Activated CD4-positive, alpha-beta T cell treated with anti-CD3 and anti-CD28 coated beads, Interleukin-2, amount 50 U/mL, for 16 hours (primary cell): ENCODE results near the gene TMEM169.

Experiments used
- DNase-seq: peaks from one replicate; pipeline ENCODE4 v3.0.0-alpha.2; 2020

The TMEM169 gene

GRCh38 chr2:216108310-216108966 is 26.7 kb downstream of the TMEM169 start:
- DNase-seq, result no peak

DNA sequence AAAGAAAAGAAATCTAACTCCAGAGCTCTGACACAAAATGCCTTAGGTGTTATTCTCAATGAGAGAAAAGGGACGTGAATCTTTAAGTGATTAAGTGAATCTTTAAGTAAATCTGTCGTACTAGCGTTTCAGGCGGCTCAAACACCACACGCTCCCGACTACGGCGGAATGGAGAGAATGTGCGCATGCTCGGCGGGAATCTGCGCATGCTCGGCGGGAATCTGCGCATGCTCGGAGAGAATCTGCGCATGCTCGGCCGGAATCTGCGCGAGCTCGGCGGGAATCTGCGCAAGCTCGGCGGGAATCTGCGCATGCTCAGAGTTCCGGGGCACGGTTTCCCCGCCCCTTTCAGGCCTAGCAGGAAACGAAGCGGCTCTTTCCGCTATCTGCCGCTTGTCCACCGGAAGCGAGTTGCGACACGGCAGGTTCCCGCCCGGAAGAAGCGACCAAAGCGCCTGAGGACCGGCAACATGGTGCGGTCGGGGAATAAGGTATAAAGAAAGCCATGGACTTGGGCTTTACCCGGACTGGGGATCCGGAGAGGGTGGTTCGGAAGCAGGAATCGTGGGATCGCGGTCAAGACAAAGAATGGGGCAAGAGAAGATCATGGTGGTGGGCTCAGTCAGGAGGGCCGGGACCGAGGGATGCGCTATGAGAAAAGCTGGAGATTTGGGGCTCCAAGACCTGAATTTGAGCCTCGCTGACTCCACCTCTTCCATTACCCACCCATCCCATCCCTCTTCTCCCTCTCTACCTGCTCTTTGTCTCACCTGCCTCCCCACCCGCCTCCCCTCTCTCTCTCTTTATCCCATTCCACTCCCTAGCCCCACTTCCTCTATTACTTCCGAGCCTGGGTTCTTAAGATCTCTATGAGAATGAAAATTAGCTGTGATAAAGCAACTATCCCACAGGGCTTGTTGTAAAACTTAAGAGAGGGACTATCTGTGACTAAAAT is 27.5 kb downstream of the TMEM169 start, which contains the start of gene XRCC5:
Gene XRCC5 (plus strand): TSS at position 382 of the 955 bp plus-strand sequence. CDS start 89 bp downstream, at position 471.
- DNase-seq, result peak; percentile 98

DNA sequence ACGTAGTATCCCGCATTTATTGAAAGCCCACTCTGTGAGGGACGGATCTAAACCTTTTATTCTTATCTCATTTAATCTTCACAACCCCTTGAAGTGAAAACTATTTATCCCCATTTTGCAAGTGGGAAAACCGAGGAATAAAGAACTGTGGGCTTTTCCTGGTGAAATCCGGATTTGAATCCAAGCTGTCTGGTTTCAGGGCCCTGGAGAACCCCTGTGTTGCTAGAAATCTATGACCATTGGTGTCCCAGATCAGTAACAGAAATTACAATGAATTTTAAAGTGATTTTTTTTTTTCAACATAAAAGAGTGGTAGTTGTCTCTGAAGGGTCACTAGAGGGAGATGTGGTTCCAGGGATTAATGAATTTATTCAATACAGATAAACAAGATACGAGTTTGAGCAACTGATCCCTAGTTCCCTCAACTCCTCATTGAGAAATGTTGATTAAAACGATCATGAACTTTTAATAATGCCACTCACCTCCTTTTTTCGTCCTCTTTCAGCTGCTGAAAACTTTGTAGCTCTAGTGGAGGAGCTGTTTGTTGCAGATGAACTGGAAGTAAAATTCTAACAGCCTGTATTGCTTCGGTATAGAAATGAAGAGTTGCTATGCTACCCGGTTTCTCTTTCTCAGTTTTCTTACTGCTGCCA is 28.4 kb downstream of the TMEM169 start:
- DNase-seq, result peak; percentile 46

- no peak for DNase-seq
These were observed 28.9 kb downstream of the TMEM169 start for GRCh38 chr2:216110620-216111019.

DNA sequence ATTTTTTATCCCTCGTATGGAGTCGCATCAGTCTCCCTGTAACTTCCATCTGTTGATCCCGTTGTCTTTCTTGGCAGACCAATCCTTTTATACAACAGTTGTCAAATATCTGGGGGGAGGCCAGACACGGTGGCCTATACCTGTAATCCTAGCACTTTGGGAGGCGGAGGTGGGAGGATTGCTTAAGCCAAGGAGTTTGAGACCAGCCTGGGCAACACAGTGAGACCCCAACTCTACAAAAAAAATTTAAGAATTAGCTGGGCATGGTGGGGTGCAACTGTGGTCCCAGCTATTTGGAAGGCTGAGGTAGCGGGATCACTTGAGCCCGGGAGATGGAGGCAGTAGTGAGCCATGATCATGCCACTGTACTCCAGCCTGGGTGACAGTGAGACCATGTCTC is 29.4 kb downstream of the TMEM169 start:
- no peak for DNase-seq

- DNase-seq, result no peak
These were observed 31.2 kb downstream of the TMEM169 start for GRCh38 chr2:216112926-216113325.

DNA sequence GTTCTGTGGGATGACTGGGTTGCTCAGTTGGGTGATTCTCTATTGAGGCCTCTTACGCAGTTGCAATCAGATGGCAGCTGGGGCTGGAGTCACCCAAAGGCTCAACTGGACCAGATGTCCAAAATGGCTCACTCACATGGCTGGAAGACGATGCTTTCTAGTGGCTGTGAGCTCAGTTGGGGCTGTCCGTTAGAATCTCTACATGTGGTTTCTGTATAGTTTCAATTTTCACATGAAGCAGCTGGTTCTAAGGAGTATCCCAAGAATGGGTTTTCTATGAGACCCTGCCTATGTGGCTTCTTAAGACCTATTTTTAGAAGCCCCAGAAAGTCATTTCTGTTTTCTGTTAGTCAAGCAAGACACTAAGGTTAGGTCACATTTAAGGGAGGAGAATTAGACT is 31.9 kb downstream of the TMEM169 start:
- peak; percentile 45 for DNase-seq

GRCh38 chr2:216114382-216114713 is 32.6 kb downstream of the TMEM169 start:
- no peak for DNase-seq

GRCh38 chr2:216114714-216115531 is 33.2 kb downstream of the TMEM169 start:
- DNase-seq, result peak; percentile 98

DNA sequence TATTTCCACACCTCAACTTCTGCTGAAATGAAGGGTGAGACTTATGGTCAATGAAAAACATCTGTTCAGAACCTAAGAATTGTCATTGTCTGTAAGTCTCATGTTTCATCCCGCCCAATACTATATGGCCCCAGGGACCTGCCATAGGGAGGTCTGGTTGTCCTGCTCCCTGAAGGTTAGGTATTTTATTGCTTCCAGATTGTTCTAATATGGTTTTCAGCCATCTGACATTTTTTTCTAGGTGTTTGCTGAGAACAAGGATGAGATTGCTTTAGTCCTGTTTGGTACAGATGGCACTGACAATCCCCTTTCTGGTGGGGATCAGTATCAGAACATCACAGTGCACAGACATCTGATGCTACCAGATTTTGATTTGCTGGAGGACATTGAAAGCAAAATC is 34.7 kb downstream of the TMEM169 start:
- no peak for DNase-seq

DNA sequence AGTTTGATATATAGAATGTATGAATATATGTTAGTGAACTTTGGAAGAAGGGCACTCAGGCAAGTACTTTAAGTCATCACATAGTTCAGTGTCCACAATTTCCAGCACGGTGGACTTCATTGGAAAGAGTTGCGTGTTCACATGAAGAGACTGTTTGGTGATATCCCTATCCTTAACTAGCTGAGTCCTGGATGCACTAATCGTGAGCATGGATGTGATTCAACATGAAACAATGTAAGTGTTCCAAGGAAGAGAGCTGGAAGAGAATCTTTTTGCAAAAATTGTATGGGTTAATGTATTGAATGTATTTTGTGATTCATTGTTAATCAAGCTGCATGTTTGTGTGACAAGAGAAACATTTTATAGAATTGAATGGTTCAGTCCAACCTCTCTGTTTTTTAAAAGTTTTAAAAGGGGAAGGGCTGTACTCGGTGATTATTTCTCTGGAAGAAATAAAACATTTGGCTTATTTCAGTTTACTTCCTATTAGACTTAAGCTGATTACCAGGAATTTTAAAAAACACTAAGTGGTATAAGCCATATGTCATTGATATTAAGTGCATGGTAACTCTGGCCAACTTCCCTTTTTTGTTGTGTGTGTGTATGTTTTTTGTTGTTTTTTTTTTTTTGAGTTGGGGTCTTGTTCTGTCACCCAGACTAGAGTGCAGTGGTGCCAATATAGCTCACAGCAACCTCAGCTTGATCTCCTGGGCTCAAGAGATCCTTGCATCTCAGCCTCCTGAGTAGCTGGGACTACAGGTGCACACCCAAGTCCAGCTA is 36.0 kb downstream of the TMEM169 start:
- no peak for DNase-seq

DNA sequence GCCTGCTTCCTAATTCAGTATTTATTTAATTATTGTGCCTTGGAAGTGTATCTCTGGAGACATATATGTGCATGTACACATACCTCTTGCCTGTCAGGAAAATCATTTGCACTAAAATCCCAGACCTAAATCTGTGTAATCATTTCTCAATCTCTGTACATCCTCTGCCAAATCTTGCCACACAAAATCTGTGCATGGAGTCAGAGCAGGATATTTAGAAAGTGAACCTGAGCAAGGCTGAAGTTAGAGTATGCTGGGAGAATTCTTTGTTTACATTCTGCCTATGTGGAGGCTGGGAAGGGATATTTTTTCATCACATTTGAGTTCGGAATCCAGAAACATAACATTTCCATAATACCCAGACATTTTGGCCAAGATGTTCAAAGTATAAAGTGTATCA is 36.8 kb downstream of the TMEM169 start:
- no peak for DNase-seq

DNA sequence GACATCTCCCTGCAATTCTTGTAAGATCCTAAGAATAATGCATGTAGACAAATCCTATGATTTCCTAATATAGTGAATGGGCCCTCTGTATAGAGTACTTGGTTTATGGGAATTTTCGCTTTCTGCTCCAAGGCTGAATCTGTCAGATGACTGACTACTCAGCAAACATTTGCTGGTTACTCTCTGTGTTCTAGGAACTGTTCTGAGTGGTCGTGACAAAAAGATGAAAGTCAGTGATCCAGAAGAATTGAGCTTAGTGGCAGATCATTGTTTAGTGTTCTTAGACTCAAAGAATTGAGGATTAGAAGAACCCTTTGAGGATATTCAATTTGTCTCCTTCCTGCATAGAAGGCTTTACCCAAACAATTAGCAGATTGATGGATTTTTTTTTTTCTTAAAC is 37.4 kb downstream of the TMEM169 start:
- no peak for DNase-seq

GRCh38 chr2:216119986-216120385 is 38.3 kb downstream of the TMEM169 start:
- DNase-seq, result peak; percentile 67

DNA sequence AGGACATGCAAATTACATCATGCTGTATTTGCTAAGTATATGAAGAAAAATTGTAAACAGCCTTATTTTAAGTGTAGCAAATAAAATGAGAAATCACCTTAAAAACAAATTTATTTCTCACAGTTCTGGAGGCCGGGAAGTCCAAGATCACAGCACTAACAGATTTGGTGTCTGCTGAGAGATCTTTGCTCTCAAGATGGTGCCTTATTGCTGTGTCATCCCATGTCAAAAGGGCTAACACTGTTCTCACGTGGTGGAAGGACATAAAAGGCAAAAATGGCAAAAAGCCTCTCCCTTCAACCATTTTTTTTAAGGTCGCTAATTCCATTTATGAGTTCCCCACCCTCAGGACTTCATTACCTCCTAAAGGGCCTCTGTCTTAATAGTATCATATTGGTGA is 39.5 kb downstream of the TMEM169 start:
- DNase-seq, result no peak

DNA sequence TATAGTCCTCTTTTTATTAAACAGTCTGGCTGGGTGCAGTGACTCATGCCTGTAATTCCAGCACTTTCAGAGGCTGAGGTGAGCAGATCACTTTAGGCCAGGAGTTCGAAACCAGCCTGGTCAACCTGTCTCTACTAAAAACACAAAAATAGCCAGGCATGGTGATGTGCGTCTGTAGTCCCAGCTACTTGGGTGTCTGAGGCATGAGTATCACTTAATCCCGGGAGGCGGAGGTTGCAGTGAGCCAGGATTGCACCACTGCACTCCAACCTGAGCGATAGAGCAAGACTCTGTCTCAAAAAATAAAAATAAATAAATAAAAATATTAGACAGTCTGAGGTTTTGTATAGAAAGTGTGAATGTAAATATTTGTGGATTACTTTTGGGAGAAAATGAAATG is 45.2 kb downstream of the TMEM169 start:
- no peak for DNase-seq

DNA sequence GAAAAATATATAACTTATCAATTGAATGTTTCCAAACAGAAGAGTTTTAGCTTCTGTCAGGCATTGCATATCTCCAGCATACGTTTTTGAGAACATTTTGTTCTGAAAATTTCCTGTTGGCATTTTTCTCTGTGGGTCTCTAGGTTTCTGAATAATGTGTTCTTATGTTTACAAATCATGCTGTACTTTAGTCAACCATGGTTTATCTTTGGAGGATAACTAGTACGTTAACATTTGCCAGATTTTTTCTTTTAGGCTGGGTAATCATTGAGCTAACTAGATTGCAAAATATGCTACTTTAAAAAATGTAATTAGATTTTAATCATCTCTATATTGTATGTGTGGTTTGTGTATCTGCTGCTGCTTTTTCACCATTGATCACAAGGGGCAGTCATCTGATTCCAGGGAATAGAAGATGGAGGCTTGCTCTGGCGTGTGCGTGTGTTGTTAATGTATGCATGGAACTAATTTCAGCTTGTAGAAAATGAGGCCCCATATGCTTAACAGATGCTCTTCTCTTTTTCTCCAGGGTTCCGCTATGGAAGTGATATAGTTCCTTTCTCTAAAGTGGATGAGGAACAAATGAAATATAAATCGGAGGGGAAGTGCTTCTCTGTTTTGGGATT is 48.7 kb downstream of the TMEM169 start:
- DNase-seq, result no peak

DNA sequence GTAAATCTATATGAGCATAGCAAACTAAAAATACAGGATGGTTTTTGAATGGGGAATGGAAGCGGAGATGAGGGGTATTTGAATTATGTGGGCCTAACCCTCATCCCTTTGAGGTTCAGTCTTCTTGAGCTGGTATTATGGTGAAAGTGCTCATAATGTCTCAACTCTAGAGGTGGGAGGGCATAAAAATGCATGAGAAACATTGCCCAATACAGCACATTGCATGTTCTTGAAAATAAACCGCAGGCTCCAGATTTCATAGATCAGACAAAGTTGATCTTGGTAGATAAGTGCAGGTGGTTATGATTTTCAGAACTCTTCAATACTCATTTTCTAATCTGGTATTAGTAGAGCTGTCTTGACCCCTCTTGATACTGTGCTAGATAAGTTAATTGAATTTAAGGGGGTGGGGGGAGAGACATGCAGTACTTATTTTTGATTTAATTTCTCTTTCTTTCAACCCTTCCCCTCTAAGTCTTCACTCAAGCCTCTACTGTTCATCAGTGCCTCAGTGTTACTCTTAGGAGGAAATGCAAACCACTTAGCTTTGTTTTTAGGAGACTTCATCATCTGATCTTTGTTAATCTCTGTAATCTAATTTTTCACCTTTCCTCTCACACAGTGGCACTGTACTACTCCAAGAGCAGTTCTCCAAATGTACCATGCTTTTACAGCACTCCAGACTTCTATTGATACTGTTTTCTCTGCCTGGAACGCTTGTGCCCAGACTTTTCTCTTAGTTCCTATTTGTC is 49.6 kb downstream of the TMEM169 start:
- peak; percentile 42 for DNase-seq

DNA sequence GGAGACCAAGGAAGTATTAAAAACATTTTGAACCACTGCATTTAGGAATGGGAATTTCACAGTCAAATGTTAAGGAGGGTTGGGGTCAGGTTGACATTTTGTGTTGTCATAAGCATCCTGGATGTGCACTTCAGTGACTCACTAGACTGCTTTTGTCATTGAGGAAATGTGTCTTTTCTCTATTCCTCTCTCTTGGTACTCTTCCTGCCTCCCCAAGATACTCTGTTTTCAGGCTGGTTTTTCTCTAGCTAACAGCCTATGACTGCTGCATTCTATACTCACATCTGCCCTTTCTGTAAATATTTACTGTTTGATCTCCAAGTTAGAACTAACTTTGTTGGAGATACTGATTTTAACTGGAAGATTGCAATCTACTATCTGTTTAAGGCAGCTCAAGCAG is 50.9 kb downstream of the TMEM169 start:
- no peak for DNase-seq

DNA sequence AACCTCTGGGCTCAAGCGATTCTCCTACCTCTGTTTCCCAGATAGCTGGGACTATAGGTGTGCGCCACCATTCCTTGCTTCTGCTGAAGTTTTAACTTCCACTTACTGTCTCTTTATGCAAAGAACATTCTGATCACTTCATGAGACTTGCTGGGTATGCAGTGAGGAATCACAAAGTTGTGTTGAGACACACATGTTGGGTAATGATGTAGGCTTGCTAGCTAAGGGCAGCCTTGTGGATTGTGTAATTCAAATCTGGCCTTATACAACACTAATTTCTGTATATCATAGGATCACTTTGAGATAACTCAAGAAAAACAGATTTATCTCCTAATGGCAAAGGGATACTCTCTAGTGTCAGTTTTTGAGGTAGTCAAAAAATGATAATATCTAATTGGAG is 51.7 kb downstream of the TMEM169 start:
- DNase-seq, result no peak
